Naive thymus-derived CD4-positive, alpha-beta T cell (primary cell): ENCODE measurements around the gene NRP1. TPM values are rescaled to one million over a fixed set of nuclear protein-coding genes. Genes with fewer than 3 reads are reported as not detected.

Experiments
- ATAC-seq: fragments of 150-1000 bp; cut with Tn5 transposase; 2 replicates; pipeline ENCODE4 v1.10.0; 2021; ENCODE audit warnings: mild to moderate bottlenecking, moderate library complexity
- CTCF ChIA-PET: fragments of 350-600 bp; sonication (Branson Sonifier 250); formaldehyde crosslinking; loops from one replicate; lab custom pipeline; 2021; ENCODE audit warnings: antibody characterized with exemption; lab: Charles Lee
- POLR2A ChIA-PET: fragments of 350-600 bp; sonication (Branson Sonifier 250); formaldehyde crosslinking; loops from one replicate; lab custom pipeline; 2021; ENCODE audit warnings: antibody characterized with exemption, inconsistent platforms; lab: Charles Lee
- DNase-seq, 9 donors: peaks; one replicate each; pipeline versions ENCODE4 v3.0.0 to v3.0.0-alpha.2; 2020 to 2022; ENCODE audit warnings: mixed read lengths in 1 of 9
- H3K27ac ChIP-seq: one replicate; pipeline ENCODE4 v1.7.0; 2013; ENCODE audit warnings: mild to moderate bottlenecking, low read depth, low read length, moderate library complexity
- H3K27me3 ChIP-seq, 2 donors: one replicate each; pipeline ENCODE4 v1.7.0; 2013; ENCODE audit warnings: low read length in 2 of 2, mild to moderate bottlenecking in 2 of 2, moderate library complexity in 2 of 2; ENCODE audit not compliant: control insufficient read depth in 2 of 2, insufficient read depth in 2 of 2
- H3K36me3 ChIP-seq, 3 experiments: 1 replicate in 2 of 3; 2 replicates in 1 of 3; pipeline ENCODE4 v1.7.0; 2013; ENCODE audit warnings: low read length in 3 of 3, mild to moderate bottlenecking in 3 of 3, moderate library complexity in 1 of 3; ENCODE audit not compliant: insufficient read depth in 3 of 3, control insufficient read depth in 2 of 3
- H3K4me1 ChIP-seq, 2 donors: one replicate each; pipeline ENCODE4 v1.7.0; 2013; ENCODE audit warnings: low read length in 2 of 2, mild to moderate bottlenecking in 2 of 2, moderate library complexity in 1 of 2; ENCODE audit not compliant: control insufficient read depth in 2 of 2, insufficient read depth in 2 of 2
- H3K4me3 ChIP-seq: 2 replicates; pipeline ENCODE4 v1.7.0; 2013; ENCODE audit warnings: mild to moderate bottlenecking, low read length
- H3K9me3 ChIP-seq, 3 experiments: 1 replicate in 2 of 3; 2 replicates in 1 of 3; pipeline ENCODE4 v1.7.0; 2013; ENCODE audit warnings: low read length in 3 of 3; ENCODE audit not compliant: control insufficient read depth in 2 of 3
- H3K27ac Mint-ChIP-seq, 9 donors: one replicate each; pipeline ENCODE4 v1.8.0; 2020 to 2022; ENCODE audit warnings: mixed read lengths in 9 of 9, mild to moderate bottlenecking in 8 of 9, moderate library complexity in 5 of 9, inconsistent platforms in 2 of 9
- H3K27me3 Mint-ChIP-seq, 5 donors: one replicate each; pipeline ENCODE4 v1.8.0; 2021 to 2022; ENCODE audit warnings: mixed read lengths in 5 of 5, mild to moderate bottlenecking in 1 of 5
- H3K36me3 Mint-ChIP-seq, 5 donors: one replicate each; pipeline ENCODE4 v1.8.0; 2020 to 2022; ENCODE audit warnings: mixed read lengths in 5 of 5, mild to moderate bottlenecking in 3 of 5, inconsistent platforms in 1 of 5
- H3K4me1 Mint-ChIP-seq, 7 donors: one replicate each; pipeline ENCODE4 v1.8.0; 2020 to 2022; ENCODE audit warnings: mixed read lengths in 7 of 7, mild to moderate bottlenecking in 3 of 7, inconsistent platforms in 1 of 7
- H3K4me3 Mint-ChIP-seq, 10 donors: one replicate each; pipeline ENCODE4 v1.8.0; 2020 to 2022; ENCODE audit warnings: mild to moderate bottlenecking in 10 of 10, mixed read lengths in 10 of 10, moderate library complexity in 6 of 10, inconsistent platforms in 2 of 10
- H3K9me3 Mint-ChIP-seq, 11 donors: one replicate each; pipeline ENCODE4 v1.8.0; 2020 to 2022; ENCODE audit warnings: mixed read lengths in 11 of 11, mild to moderate bottlenecking in 4 of 11, inconsistent platforms in 1 of 11, moderate library complexity in 1 of 11
- intact Hi-C, 2 donors: fragments of 100-400 bp; cut with micrococcal nuclease; formaldehyde crosslinking; loops; one replicate each; pipeline ENCODE4 v1.15.1; 2023
- polyA plus RNA-seq, 2 donors: library from polyadenylated mRNA; unstranded; fragments of 300-500 nt; fragmentation: Illumina TruSeq; gene quantifications; one replicate each; pipeline ENCODE4 v1.2.3, GENCODE V29; 2021
- total RNA-seq, 6 experiments: library from RNA in 5 of 6; stranded (reverse) in 5 of 6; gene quantifications; 1 replicate in 5 of 6; 2 replicates in 1 of 6; pipeline ENCODE4 v1.2.3 and lab custom pipeline; 2021 to 2026

NRP1 gene
- total and polyA plus RNA-seq, 7 experiments from 2014 or later = 0.72 to 4.6 (median 1.6) TPM; not detected in 2

DNA sequence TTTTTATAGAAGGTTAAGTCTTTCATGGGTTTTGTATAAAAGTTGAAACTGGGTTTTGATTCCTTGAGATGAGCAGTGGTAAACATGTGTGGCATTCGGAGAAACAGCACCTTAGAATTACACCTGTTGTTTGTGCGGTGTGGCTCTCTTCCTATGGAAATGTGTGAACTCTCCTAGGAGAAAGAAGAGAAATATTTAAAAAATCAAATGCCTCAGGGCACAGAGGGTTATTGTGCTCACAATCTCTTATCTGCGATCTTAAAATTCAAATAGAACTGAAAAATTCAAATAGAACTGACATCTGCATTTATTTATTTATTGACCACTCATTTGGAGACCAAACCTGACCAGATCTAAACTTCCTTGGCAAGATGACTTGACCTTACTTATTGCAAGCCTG lies 18.1 kb upstream of the NRP1 start:
- no peaks in the 10 kb centered on the region for H3K9me3 Mint-ChIP-seq
- ChIA-PET POLR2A (no interaction called here), CTCF (no interaction called here)
- Histone ChIP-seq H3K36me3 (no peaks in the 10 kb centered on the region), H3K27me3 (no peaks in the 10 kb centered on the region), H3K9me3 (no peaks in the 10 kb centered on the region), H3K4me1 (no peaks in the 10 kb centered on the region), H3K4me3 (no peak overlapping the region), H3K27ac (no peak overlapping the region)
- no peaks in the 10 kb centered on the region for H3K4me1 Mint-ChIP-seq
- no peak for ATAC-seq
- H3K4me3 Mint-ChIP-seq = no peak overlapping the region
- no peaks in the 10 kb centered on the region for H3K36me3 Mint-ChIP-seq
- H3K27me3 Mint-ChIP-seq = peaks cover 9 to 23% (median 17%) of the 10 kb centered on the region in 5 donors
- intact Hi-C loops = no loop called here
- H3K27ac Mint-ChIP-seq = no peak overlapping the region
- no peak for DNase-seq

DNA sequence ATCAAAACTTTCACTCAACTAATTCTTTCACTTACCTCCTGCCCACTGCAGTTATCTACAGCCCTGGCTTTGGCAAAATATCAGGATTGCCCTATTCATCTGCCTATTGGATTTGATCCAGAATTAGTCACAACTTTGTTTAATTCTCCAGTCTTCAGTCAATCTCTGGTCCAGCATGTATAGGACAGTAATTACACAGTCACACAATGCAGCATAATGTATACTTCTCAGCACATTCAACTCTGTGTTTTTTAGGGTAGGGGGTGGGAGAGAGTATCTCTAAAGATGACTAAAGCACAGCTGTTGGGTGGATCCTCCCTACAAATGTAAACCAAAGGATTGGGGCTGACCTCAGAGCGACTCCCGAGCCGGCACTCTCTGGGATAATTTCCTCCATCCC lies 17.7 kb upstream of the NRP1 start:
- ATAC-seq = no peak
- peaks cover 9 to 25% (median 15%) of the 10 kb centered on the region in 5 donors for H3K27me3 Mint-ChIP-seq
- CTCF ChIA-PET = no interaction called here
- intact Hi-C loops = no loop called here
- no peaks in the 10 kb centered on the region for H3K4me1 ChIP-seq
- H3K4me3 Mint-ChIP-seq = no peak overlapping the region
- POLR2A ChIA-PET = no interaction called here
- no peaks in the 10 kb centered on the region for H3K27me3 ChIP-seq
- H3K36me3 Mint-ChIP-seq = no peaks in the 10 kb centered on the region
- no peak for DNase-seq
- no peaks in the 10 kb centered on the region for H3K9me3 ChIP-seq
- H3K27ac ChIP-seq = no peak overlapping the region
- H3K4me1 Mint-ChIP-seq = no peaks in the 10 kb centered on the region
- no peaks in the 10 kb centered on the region for H3K9me3 Mint-ChIP-seq
- H3K4me3 ChIP-seq = no peak overlapping the region
- no peak overlapping the region for H3K27ac Mint-ChIP-seq
- H3K36me3 ChIP-seq = no peaks in the 10 kb centered on the region

DNA sequence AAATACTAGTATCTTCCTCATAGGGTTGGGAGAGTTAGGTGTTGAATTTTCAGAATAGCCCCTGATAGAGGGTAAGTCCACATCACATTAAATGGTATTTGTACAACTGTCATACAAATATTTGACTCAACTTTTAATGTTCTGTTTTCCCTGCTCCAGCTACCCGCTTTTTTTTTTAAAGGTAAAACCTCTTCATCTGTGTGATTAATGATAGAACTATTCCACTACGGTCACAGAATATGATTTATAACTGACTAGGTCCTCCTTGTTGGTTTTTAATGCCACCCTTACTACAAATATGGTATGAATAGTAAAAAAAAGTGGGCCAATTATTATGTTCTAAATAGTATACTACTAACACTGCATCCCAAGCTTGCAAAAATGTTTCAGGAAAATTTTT lies 15.6 kb upstream of the NRP1 start:
- CTCF ChIA-PET = no interaction called here
- no peak overlapping the region for H3K27ac ChIP-seq
- POLR2A ChIA-PET = no interaction called here
- no peak for ATAC-seq
- no peaks in the 10 kb centered on the region for H3K4me1 ChIP-seq
- no peak overlapping the region for H3K4me3 Mint-ChIP-seq
- no peaks in the 10 kb centered on the region for H3K36me3 ChIP-seq
- H3K4me3 ChIP-seq = no peak overlapping the region
- no peak for DNase-seq
- peaks cover 18 to 36% (median 22%) of the 10 kb centered on the region in 5 donors for H3K27me3 Mint-ChIP-seq
- no peaks in the 10 kb centered on the region for H3K36me3 Mint-ChIP-seq
- intact Hi-C loops = no loop called here
- H3K4me1 Mint-ChIP-seq = no peaks in the 10 kb centered on the region
- no peaks in the 10 kb centered on the region for H3K9me3 ChIP-seq
- H3K27ac Mint-ChIP-seq = no peak overlapping the region
- H3K27me3 ChIP-seq = peaks cover 0 to 4% of the 10 kb centered on the region in 2 donors
- peaks cover 0 to 2% (median under 1%) of the 10 kb centered on the region in 11 donors for H3K9me3 Mint-ChIP-seq

DNA sequence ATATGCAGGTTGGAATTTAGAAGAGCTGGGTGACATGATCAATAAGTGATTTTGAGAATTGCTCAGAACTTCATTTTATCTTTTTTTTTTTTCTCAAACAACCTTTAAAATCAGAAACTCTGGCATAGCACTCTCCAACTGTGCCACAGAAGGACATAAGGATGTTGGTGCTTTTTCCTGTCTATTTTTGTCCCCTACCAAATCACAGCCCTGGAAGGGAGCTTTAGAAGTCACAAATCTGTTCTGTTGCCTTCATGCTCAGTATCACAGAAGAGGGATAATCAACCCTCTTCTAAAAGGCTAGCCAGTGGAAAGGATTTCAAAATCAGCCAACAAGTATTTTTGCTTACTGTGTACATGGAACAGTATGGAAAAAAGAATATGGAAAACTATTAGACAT lies 14.8 kb upstream of the NRP1 start:
- CTCF ChIA-PET = interaction anchor here (1.3 kb wide), 1 partner anchor 17 kb away, joined by 4 read pairs; no protein-coding TSS in a partner anchor

DNA sequence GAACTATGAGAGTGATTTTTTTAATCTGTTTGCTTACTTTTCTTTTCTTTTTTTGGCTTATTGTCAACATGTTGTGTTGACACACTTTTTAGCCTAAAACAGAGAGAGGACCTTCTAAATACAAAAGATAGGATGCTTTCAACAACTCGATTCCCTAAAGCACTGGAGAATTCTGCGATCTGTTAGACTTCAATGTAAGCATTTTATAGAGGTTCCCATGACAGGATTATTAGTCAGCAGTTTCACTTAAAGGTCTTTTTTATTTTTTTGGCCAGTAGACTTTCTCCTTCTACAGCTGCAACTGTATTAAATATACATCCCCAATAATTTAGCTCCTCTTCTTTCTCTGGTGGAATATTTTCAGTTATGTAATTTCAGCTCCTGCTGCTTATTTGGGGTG lies 12.7 kb upstream of the NRP1 start:
- H3K27ac ChIP-seq = no peak overlapping the region
- H3K9me3 Mint-ChIP-seq = peaks cover 0 to 13% (median 6%) of the 10 kb centered on the region in 11 donors
- intact Hi-C loops = no loop called here
- H3K4me1 Mint-ChIP-seq = peaks cover 0 to 4% (median 0%) of the 10 kb centered on the region in 7 donors
- H3K27me3 Mint-ChIP-seq = peaks cover 23 to 46% (median 38%) of the 10 kb centered on the region in 5 donors
- ChIA-PET POLR2A (no interaction called here), CTCF (no interaction called here)
- H3K27me3 ChIP-seq = peaks cover 0 to 4% of the 10 kb centered on the region in 2 donors
- H3K4me3 Mint-ChIP-seq = no peak overlapping the region
- no peak for ATAC-seq
- DNase-seq = no peak
- no peaks in the 10 kb centered on the region for H3K9me3 ChIP-seq
- H3K27ac Mint-ChIP-seq = no peak overlapping the region
- H3K4me3 ChIP-seq = no peak overlapping the region
- no peaks in the 10 kb centered on the region for H3K4me1 ChIP-seq
- H3K36me3 Mint-ChIP-seq = peaks cover 0 to 7% (median 4%) of the 10 kb centered on the region in 5 donors
- H3K36me3 ChIP-seq = no peaks in the 10 kb centered on the region

More for the DNA sequence above, 14.8 kb upstream of the NRP1 start:
- ATAC-seq = no peak
- Mint-ChIP-seq H3K27me3 (peaks cover 23 to 41% (median 30%) of the 10 kb centered on the region in 5 donors), H3K4me3 (no peak overlapping the region), H3K4me1 (no peaks in the 10 kb centered on the region), H3K9me3 (peaks cover 0 to 8% (median 6%) of the 10 kb centered on the region in 11 donors), H3K27ac (no peak overlapping the region), H3K36me3 (peaks cover 0 to 6% (median 3%) of the 10 kb centered on the region in 5 donors)
- Histone ChIP-seq H3K36me3 (no peaks in the 10 kb centered on the region), H3K9me3 (no peaks in the 10 kb centered on the region), H3K27me3 (peaks cover 0 to 4% of the 10 kb centered on the region in 2 donors), H3K27ac (no peak overlapping the region), H3K4me1 (no peaks in the 10 kb centered on the region), H3K4me3 (no peak overlapping the region)
- intact Hi-C loops = no loop called here
- no peak for DNase-seq
- POLR2A ChIA-PET = interaction anchor here (0.7 kb wide), 1 partner anchor 134 kb away, joined by 3 read pairs; no protein-coding TSS in a partner anchor

DNA sequence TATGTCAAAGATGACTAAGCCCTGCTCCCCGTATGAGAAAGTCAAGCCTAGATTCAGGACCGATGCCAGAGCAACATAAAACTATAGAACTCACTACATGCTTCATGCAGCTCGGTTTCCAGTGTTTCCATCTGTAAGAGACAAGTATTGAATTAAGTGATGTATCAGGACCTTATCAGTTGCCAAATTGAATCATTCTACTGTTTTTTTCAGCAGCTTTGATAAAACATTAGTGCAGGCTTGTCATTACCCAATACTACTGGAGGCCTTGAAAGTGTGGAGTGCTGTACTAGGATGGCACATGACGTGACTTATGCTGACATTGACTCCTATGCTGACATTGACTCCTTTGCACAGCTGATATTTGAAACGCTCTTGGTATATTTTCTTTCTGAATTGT lies 10.8 kb upstream of the NRP1 start:
- ChIA-PET POLR2A (no interaction called here), CTCF (no interaction called here)
- H3K4me3 ChIP-seq = no peak overlapping the region
- Mint-ChIP-seq H3K4me3 (no peak overlapping the region), H3K36me3 (peaks cover 0 to 7% (median 4%) of the 10 kb centered on the region in 5 donors), H3K27me3 (peaks cover 18 to 39% (median 34%) of the 10 kb centered on the region in 5 donors), H3K4me1 (peaks cover 0 to 19% (median 9%) of the 10 kb centered on the region in 7 donors), H3K9me3 (peaks cover 0 to 13% (median 6%) of the 10 kb centered on the region in 11 donors), H3K27ac (no peak overlapping the region)
- ATAC-seq (no peak), DNase-seq (no peak)
- no peaks in the 10 kb centered on the region for H3K36me3 ChIP-seq
- intact Hi-C loops = no loop called here
- peaks cover 0 to 7% of the 10 kb centered on the region in 2 donors for H3K4me1 ChIP-seq
- H3K27ac ChIP-seq = no peak overlapping the region
- H3K27me3 ChIP-seq = peaks cover 0 to 4% of the 10 kb centered on the region in 2 donors
- H3K9me3 ChIP-seq = no peaks in the 10 kb centered on the region

DNA sequence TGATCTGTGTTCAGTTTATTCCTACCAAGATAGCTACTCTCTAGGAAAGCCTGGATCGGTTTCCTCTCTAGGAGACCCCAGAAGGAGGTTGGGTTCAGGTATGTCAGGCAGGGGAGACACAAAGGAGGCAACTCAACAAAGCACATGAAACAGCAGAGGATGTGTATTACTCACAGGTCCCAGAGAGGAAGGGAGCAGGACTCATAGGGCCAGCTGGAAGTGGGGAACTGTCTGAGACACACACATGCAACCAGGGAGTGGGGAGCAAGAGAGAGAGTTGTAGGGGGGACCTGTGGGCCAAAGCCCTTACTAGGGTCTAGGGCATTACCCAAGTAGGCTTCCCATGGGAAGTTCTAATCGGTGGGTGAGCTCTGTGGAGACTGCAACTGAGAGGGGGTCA lies 10.2 kb upstream of the NRP1 start:
- H3K4me1 Mint-ChIP-seq = peaks cover 0 to 19% (median 9%) of the 10 kb centered on the region in 7 donors
- H3K36me3 Mint-ChIP-seq = peaks cover 0 to 7% (median 4%) of the 10 kb centered on the region in 5 donors
- H3K4me3 Mint-ChIP-seq = no peak overlapping the region
- ChIA-PET POLR2A (interaction anchor here (0.7 kb wide), 1 partner anchor 555 kb away, joined by 4 read pairs; no protein-coding TSS in a partner anchor), CTCF (no interaction called here)
- ATAC-seq (no peak), DNase-seq (no peak)
- no peak overlapping the region for H3K27ac Mint-ChIP-seq
- H3K36me3 ChIP-seq = no peaks in the 10 kb centered on the region
- peaks cover 0 to 4% of the 10 kb centered on the region in 2 donors for H3K27me3 ChIP-seq
- no peak overlapping the region for H3K27ac ChIP-seq
- H3K9me3 ChIP-seq = no peaks in the 10 kb centered on the region
- peaks cover 0 to 7% of the 10 kb centered on the region in 2 donors for H3K4me1 ChIP-seq
- H3K4me3 ChIP-seq = no peak overlapping the region
- H3K9me3 Mint-ChIP-seq = peaks cover 0 to 13% (median 6%) of the 10 kb centered on the region in 11 donors
- peaks cover 18 to 44% (median 36%) of the 10 kb centered on the region in 5 donors for H3K27me3 Mint-ChIP-seq
- intact Hi-C loops = no loop called here
